ENCODE data around the gene PRKCH. TPM values are rescaled to one million over a fixed set of nuclear protein-coding genes. Genes with fewer than 3 reads are reported as not detected.

PRKCH gene
- total and polyA plus RNA-seq, 9 of the 15 experiments (the other 6 are each of a cell fraction or from before 2014, with no cell fraction given): 0.61 to 4.4 (median 4.0) TPM

- Histone ChIP-seq H3K36me3 (ENCODE audit: control insufficient read depth, insufficient read depth, low read length) (no peaks in the 10 kb centered on the region), H2AFZ (ENCODE audit: low read depth, low read length) (no peak overlapping the region), H3K9me1 (ENCODE audit: control insufficient read depth, insufficient read depth, low read length) (no peaks in the 10 kb centered on the region), H3K4me3 (no peak overlapping the region), H3K9ac (ENCODE audit: insufficient read depth in 1 of 2, low read depth in 2 of 2, low read length in 2 of 2) (no peak overlapping the region), H3K79me2 (ENCODE audit: control insufficient read depth, insufficient read depth, low read length) (no peaks in the 10 kb centered on the region), H3K27me3 (ENCODE audit: control insufficient read depth in 2 of 2, insufficient read depth in 2 of 2, low read length in 2 of 2) (peaks cover 4 to 6% of the 10 kb centered on the region in 2 experiments; a peak in 3 of 5 replicates), H3K4me2 (ENCODE audit: insufficient read depth, low read length) (no peak overlapping the region), H3K27ac (ENCODE audit: extremely low read depth, low read depth, low read length) (no peak overlapping the region), H3K4me1 (replicated peaks in 1 of 2; ENCODE audit: control insufficient read depth in 2 of 2, insufficient read depth in 2 of 2, low read length in 2 of 2) (no peaks in the 10 kb centered on the region), H4K20me1 (replicated peaks; ENCODE audit: control insufficient read depth, insufficient read depth, low read length) (no peaks in the 10 kb centered on the region), H3K9me3 (replicated peaks; ENCODE audit: control insufficient read depth, insufficient read depth, low read depth, low read length) (no peaks in the 10 kb centered on the region)
- DNase-seq (ENCODE audit: extremely low read depth in 1 of 4, low spot score in 3 of 4): no peak
- ATAC-seq: no peak
- TF ChIP-seq TBP (optimal IDR thresholded peaks at IDR 0.05; ENCODE audit: low read depth, low read length) (no peak), FUS (optimal IDR thresholded peaks at IDR 0.05; ENCODE audit: low read depth, low read length) (no peak)
- CTCF ChIA-PET (ENCODE audit: low intra/inter-chr PET ratio): no interaction called here
- POLR2A ChIA-PET: no interaction called here
- in situ Hi-C loops (cut with MboI) (no loop called here), intact Hi-C loops (cut with micrococcal nuclease) (no loop called here)
- BruUV-seq (replicated peaks): no TSS peak
- 5% methylated on average over 2 of the region's 3 CpGs for WGBS (ENCODE audit: insufficient coverage, low coverage, missing lambda C conversion rate)
- FAIRE-seq: no peak
Observed at GRCh38 chr14:61575126-61575525, 253.7 kb downstream of the PRKCH start.

GRCh38 chr14:61575551-61576150 lies 254.3 kb downstream of the PRKCH start:
- Histone ChIP-seq H3K9me3 (replicated peaks; ENCODE audit: control insufficient read depth, insufficient read depth, low read depth, low read length) (no peaks in the 10 kb centered on the region), H3K79me2 (ENCODE audit: control insufficient read depth, insufficient read depth, low read length) (no peaks in the 10 kb centered on the region), H3K9ac (ENCODE audit: insufficient read depth in 1 of 2, low read depth in 2 of 2, low read length in 2 of 2) (no peak overlapping the region), H2AFZ (ENCODE audit: low read depth, low read length) (no peak overlapping the region), H3K4me1 (replicated peaks in 1 of 2; ENCODE audit: control insufficient read depth in 2 of 2, insufficient read depth in 2 of 2, low read length in 2 of 2) (no peaks in the 10 kb centered on the region), H3K4me2 (ENCODE audit: insufficient read depth, low read length) (no peak overlapping the region), H3K9me1 (ENCODE audit: control insufficient read depth, insufficient read depth, low read length) (no peaks in the 10 kb centered on the region), H3K36me3 (ENCODE audit: control insufficient read depth, insufficient read depth, low read length) (no peaks in the 10 kb centered on the region), H4K20me1 (replicated peaks; ENCODE audit: control insufficient read depth, insufficient read depth, low read length) (no peaks in the 10 kb centered on the region), H3K27ac (ENCODE audit: extremely low read depth, low read depth, low read length) (no peak overlapping the region), H3K27me3 (ENCODE audit: control insufficient read depth in 2 of 2, insufficient read depth in 2 of 2, low read length in 2 of 2) (peaks cover 4 to 6% of the 10 kb centered on the region in 2 experiments; a peak in 3 of 5 replicates), H3K4me3 (no peak overlapping the region)
- WGBS (ENCODE audit: insufficient coverage, low coverage, missing lambda C conversion rate): 11% methylated on average over 6 of the region's 6 CpGs
- intact Hi-C loops (cut with micrococcal nuclease): no loop called here
- ATAC-seq (no peak), DNase-seq (ENCODE audit: extremely low read depth in 1 of 4, low spot score in 3 of 4) (no peak), FAIRE-seq (no peak)
- in situ Hi-C loops (cut with MboI): no loop called here
- POLR2A ChIA-PET: interaction anchor here (1.1 kb wide), 1 partner anchor 12 kb away, joined by 3 read pairs; no protein-coding TSS in a partner anchor
- TF ChIP-seq SRSF9 (IDR thresholded peaks at IDR 0.05; ENCODE audit: borderline replicate concordance, low read depth, low read length) (no peak), PPARD (CRISPR knock-in tag; IDR thresholded peaks at IDR 0.05) (no peak), NR4A1 (CRISPR knock-in tag; IDR thresholded peaks at IDR 0.05) (no peak), NR4A1 (tag; IDR thresholded peaks at IDR 0.05) (no peak), RHOXF2B (CRISPR knock-in tag; conservative IDR thresholded peaks at IDR 0.05) (no peak), ELF1 (tag; IDR thresholded peaks at IDR 0.05) (no peak)
- no TSS peak for BruUV-seq (replicated peaks)
- CTCF ChIA-PET (ENCODE audit: low intra/inter-chr PET ratio): no interaction called here
